Measurements from ENCODE around the gene ZHX3. TPM values are rescaled to one million over a fixed set of nuclear protein-coding genes. Genes with fewer than 3 reads are reported as not detected.

ZHX3 gene
- polyA plus RNA-seq (2013): 5.2 TPM

- Histone ChIP-seq H3K4me3 (ENCODE audit: control insufficient read depth in 1 of 7, extremely low read depth in 1 of 7, insufficient read depth in 4 of 7, low read depth in 2 of 7, low read length in 6 of 7) (peak within 1 kb of the TSS; percentile 55 to 87 (median 67)), H3K9me3 (ENCODE audit: control extremely low read depth in 1 of 5, control insufficient read depth in 4 of 5, insufficient read depth in 2 of 5, low read depth in 1 of 5, low read length in 4 of 5) (no peaks in the 10 kb centered on the region), H3K4me1 (ENCODE audit: control extremely low read depth in 1 of 4, control insufficient read depth in 4 of 4, insufficient read depth in 4 of 4, low read length in 3 of 4) (peaks cover 4 to 22% (median 14%) of the 10 kb centered on the region in 4 experiments), H3K27ac (ENCODE audit: insufficient read depth in 1 of 2, low read depth in 1 of 2, low read length in 2 of 2, poor library complexity in 1 of 2, severe bottlenecking in 2 of 2) (peak within 1 kb of the TSS in 1 of 2 experiments; percentile 51), H3K27me3 (replicated peaks in 2 of 5; ENCODE audit: control insufficient read depth in 4 of 5, insufficient read depth in 5 of 5, low read length in 4 of 5) (no peaks in the 10 kb centered on the region), H3K36me3 (ENCODE audit: control insufficient read depth in 4 of 4, insufficient read depth in 4 of 4, low read length in 3 of 4) (no peaks in the 10 kb centered on the region)
- ChIA-PET POLR2A (no interaction called here), CTCF (interaction anchor here (1.6 kb wide), 1 partner anchor 22 kb away, joined by 4 read pairs; no protein-coding TSS in a partner anchor)
- peak; percentile 94 to 97 (median 97) for DNase-seq
- WGBS (ENCODE audit: insufficient coverage): 0% methylated on average over 38 of the region's 64 CpGs
Observed at GRCh38 chr20:41317546-41318270, at the start of gene ZHX3. Gene ZHX3, minus strand, starts transcription at chr20:41317731. Its CDS starts 112,815 bp downstream, at chr20:41204916.

GRCh38 chr20:41367393-41367695, 49.8 kb upstream of the ZHX3 start:
- peaks cover 0 to 19% (median 11%) of the 10 kb centered on the region in 5 experiments for H3K9me3 ChIP-seq (ENCODE audit: control extremely low read depth in 1 of 5, control insufficient read depth in 4 of 5, insufficient read depth in 2 of 5, low read depth in 1 of 5, low read length in 4 of 5)
- H3K27me3 ChIP-seq (replicated peaks in 2 of 5; ENCODE audit: control insufficient read depth in 4 of 5, insufficient read depth in 5 of 5, low read length in 4 of 5): peaks cover 4 to 88% (median 24%) of the 10 kb centered on the region in 5 experiments
- ChIA-PET CTCF (no interaction called here), POLR2A (no interaction called here)
- no peak for DNase-seq
- 43% methylated on average over 11 of the region's 13 CpGs for WGBS (ENCODE audit: insufficient coverage)
- no peak overlapping the region for H3K27ac ChIP-seq (ENCODE audit: insufficient read depth in 1 of 2, low read depth in 1 of 2, low read length in 2 of 2, poor library complexity in 1 of 2, severe bottlenecking in 2 of 2)
- H3K36me3 ChIP-seq (ENCODE audit: control insufficient read depth in 4 of 4, insufficient read depth in 4 of 4, low read length in 3 of 4): no peaks in the 10 kb centered on the region
- H3K4me3 ChIP-seq (ENCODE audit: control insufficient read depth in 1 of 7, extremely low read depth in 1 of 7, insufficient read depth in 4 of 7, low read depth in 2 of 7, low read length in 6 of 7): no peak overlapping the region
- peaks cover 0 to 10% (median 6%) of the 10 kb centered on the region in 4 experiments for H3K4me1 ChIP-seq (ENCODE audit: control extremely low read depth in 1 of 4, control insufficient read depth in 4 of 4, insufficient read depth in 4 of 4, low read length in 3 of 4)

DNA sequence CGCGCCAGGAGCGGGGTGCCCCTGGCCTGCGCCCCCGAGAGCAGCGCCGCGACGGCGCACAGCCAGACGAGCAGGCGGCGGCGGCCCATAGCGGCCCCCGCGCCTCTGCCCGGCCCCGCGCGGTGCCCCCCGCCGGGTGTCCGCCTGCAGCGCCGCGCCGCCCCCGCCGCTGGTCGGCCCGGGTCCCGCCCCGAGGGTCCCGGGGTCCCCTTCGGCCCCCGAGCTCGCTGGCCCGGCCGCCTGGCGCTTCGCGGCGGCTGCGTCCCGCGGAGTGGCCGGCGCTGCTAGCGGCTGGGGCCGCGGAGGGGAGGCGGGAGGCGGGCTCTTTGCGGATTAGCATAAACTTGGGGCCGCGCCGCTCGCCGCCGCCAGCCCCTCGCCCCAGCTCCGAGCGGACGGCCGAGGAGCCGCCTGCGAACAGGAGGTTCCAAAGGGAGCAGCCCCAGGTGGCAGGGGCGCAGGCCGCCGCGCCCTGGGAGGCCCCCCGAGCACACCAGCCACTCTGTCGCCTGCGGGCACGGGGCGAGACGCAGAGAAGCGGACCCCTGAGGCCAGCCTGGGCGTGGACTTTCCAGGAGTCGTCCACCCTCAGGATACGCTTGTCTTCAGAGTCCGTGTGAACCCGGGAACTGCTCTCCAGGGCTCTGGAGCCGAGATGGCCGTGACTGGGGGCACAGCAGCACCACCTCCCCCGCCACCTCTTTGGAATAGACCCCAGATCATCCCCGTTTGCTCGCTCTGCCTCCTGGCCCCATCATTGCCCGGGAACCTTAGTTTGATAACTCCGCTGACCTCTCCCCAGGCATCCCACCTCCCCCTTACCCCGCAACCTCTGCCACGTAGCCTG, 49.2 kb upstream of the ZHX3 start, which contains the start of gene EMILIN3:
TSS of gene EMILIN3 (minus strand) at position 273 of the 847 bp plus-strand sequence. CDS start at position 89, 184 bp downstream.
- Histone ChIP-seq H3K9me3 (ENCODE audit: control extremely low read depth in 1 of 5, control insufficient read depth in 4 of 5, insufficient read depth in 2 of 5, low read depth in 1 of 5, low read length in 4 of 5) (peaks cover 0 to 13% (median 8%) of the 10 kb centered on the region in 5 experiments), H3K27me3 (replicated peaks in 2 of 5; ENCODE audit: control insufficient read depth in 4 of 5, insufficient read depth in 5 of 5, low read length in 4 of 5) (peaks cover 4 to 83% (median 24%) of the 10 kb centered on the region in 5 experiments), H3K4me1 (ENCODE audit: control extremely low read depth in 1 of 4, control insufficient read depth in 4 of 4, insufficient read depth in 4 of 4, low read length in 3 of 4) (peaks cover 0 to 10% (median 6%) of the 10 kb centered on the region in 4 experiments), H3K27ac (ENCODE audit: insufficient read depth in 1 of 2, low read depth in 1 of 2, low read length in 2 of 2, poor library complexity in 1 of 2, severe bottlenecking in 2 of 2) (no peak within 1 kb of the TSS), H3K36me3 (ENCODE audit: control insufficient read depth in 4 of 4, insufficient read depth in 4 of 4, low read length in 3 of 4) (no peaks in the 10 kb centered on the region), H3K4me3 (ENCODE audit: control insufficient read depth in 1 of 7, extremely low read depth in 1 of 7, insufficient read depth in 4 of 7, low read depth in 2 of 7, low read length in 6 of 7) (peak within 1 kb of the TSS in 3 of 7 experiments; percentile 19 to 50 (median 36))
- 4% methylated on average over 88 of the region's 93 CpGs for WGBS (ENCODE audit: insufficient coverage)
- DNase-seq: peak in 1 of 3 donors; percentile 17
- ChIA-PET CTCF (no interaction called here), POLR2A (no interaction called here)

DNA sequence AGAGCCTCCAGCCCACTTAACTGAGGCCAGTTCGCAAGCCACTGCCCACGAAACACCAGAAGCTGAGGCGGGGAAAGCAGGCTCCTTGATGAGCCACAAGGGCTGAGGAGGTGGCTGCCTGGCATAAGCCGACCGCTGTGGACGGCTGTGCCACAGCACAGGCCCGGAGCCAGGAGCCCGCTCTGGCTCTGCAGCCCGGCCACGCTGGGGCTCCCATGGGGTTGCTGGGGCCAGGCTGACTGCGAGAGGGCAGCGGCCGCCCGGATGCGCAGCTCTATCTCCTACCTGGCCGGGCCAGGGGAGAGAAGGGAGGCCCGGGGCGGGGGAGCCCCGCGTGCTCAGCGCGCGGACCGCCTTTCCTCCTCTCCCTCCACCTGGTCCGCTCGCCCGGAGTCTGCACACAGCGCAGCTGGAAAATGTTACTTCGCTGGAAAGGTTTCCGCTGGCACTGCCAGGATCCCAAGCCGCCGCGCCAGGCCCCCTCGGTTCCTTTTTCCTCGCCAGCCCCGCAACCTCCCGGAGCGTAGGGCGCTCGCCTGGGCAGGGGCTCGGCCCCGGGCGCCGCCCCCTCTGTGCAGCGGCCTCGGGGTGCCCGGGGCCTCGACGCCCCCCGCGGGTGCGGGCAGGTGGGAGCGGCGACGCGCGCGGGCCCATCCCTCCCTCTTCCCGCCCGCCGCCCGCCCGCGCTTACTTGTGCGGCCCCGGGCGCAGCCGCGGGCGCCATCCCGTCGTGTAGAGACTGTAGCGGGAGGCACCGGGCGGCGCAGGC, 48.4 kb upstream of the ZHX3 start:
- DNase-seq: peak in 1 of 3 donors; percentile 29
- H3K4me1 ChIP-seq (ENCODE audit: control extremely low read depth in 1 of 4, control insufficient read depth in 4 of 4, insufficient read depth in 4 of 4, low read length in 3 of 4): peaks cover 0 to 10% (median 6%) of the 10 kb centered on the region in 4 experiments
- H3K27me3 ChIP-seq (replicated peaks in 2 of 5; ENCODE audit: control insufficient read depth in 4 of 5, insufficient read depth in 5 of 5, low read length in 4 of 5): peaks cover 4 to 79% (median 24%) of the 10 kb centered on the region in 5 experiments
- H3K9me3 ChIP-seq (ENCODE audit: control extremely low read depth in 1 of 5, control insufficient read depth in 4 of 5, insufficient read depth in 2 of 5, low read depth in 1 of 5, low read length in 4 of 5): peaks cover 0 to 5% (median under 1%) of the 10 kb centered on the region in 5 experiments
- ChIA-PET POLR2A (no interaction called here), CTCF (no interaction called here)
- H3K36me3 ChIP-seq (ENCODE audit: control insufficient read depth in 4 of 4, insufficient read depth in 4 of 4, low read length in 3 of 4): no peaks in the 10 kb centered on the region
- 2% methylated on average over 63 of the region's 76 CpGs for WGBS (ENCODE audit: insufficient coverage)
- H3K27ac ChIP-seq (ENCODE audit: insufficient read depth in 1 of 2, low read depth in 1 of 2, low read length in 2 of 2, poor library complexity in 1 of 2, severe bottlenecking in 2 of 2): no peak overlapping the region
- peak overlapping the region in 2 of 7 experiments; percentile 19 to 50 for H3K4me3 ChIP-seq (ENCODE audit: control insufficient read depth in 1 of 7, extremely low read depth in 1 of 7, insufficient read depth in 4 of 7, low read depth in 2 of 7, low read length in 6 of 7)

- Histone ChIP-seq H3K4me1 (ENCODE audit: control extremely low read depth in 1 of 4, control insufficient read depth in 4 of 4, insufficient read depth in 4 of 4, low read length in 3 of 4) (peaks cover 0 to 10% (median 6%) of the 10 kb centered on the region in 4 experiments), H3K4me3 (ENCODE audit: control insufficient read depth in 1 of 7, extremely low read depth in 1 of 7, insufficient read depth in 4 of 7, low read depth in 2 of 7, low read length in 6 of 7) (no peak overlapping the region), H3K27ac (ENCODE audit: insufficient read depth in 1 of 2, low read depth in 1 of 2, low read length in 2 of 2, poor library complexity in 1 of 2, severe bottlenecking in 2 of 2) (no peak overlapping the region), H3K27me3 (replicated peaks in 2 of 5; ENCODE audit: control insufficient read depth in 4 of 5, insufficient read depth in 5 of 5, low read length in 4 of 5) (peaks cover 4 to 76% (median 26%) of the 10 kb centered on the region in 5 experiments), H3K36me3 (ENCODE audit: control insufficient read depth in 4 of 4, insufficient read depth in 4 of 4, low read length in 3 of 4) (no peaks in the 10 kb centered on the region), H3K9me3 (ENCODE audit: control extremely low read depth in 1 of 5, control insufficient read depth in 4 of 5, insufficient read depth in 2 of 5, low read depth in 1 of 5, low read length in 4 of 5) (peaks cover 0 to 2% (median 0%) of the 10 kb centered on the region in 5 experiments)
- no peak for DNase-seq
- ChIA-PET POLR2A (no interaction called here), CTCF (no interaction called here)
- 84% methylated on average over 18 of the region's 19 CpGs for WGBS (ENCODE audit: insufficient coverage)
Observed at GRCh38 chr20:41364967-41365765, 47.6 kb upstream of the ZHX3 start.

GRCh38 chr20:41364236-41364855, 46.8 kb upstream of the ZHX3 start:
- POLR2A ChIA-PET: no interaction called here
- Histone ChIP-seq H3K4me1 (ENCODE audit: control extremely low read depth in 1 of 4, control insufficient read depth in 4 of 4, insufficient read depth in 4 of 4, low read length in 3 of 4) (peaks cover 0 to 10% (median 6%) of the 10 kb centered on the region in 4 experiments), H3K9me3 (ENCODE audit: control extremely low read depth in 1 of 5, control insufficient read depth in 4 of 5, insufficient read depth in 2 of 5, low read depth in 1 of 5, low read length in 4 of 5) (no peaks in the 10 kb centered on the region), H3K36me3 (ENCODE audit: control insufficient read depth in 4 of 4, insufficient read depth in 4 of 4, low read length in 3 of 4) (no peaks in the 10 kb centered on the region), H3K4me3 (ENCODE audit: control insufficient read depth in 1 of 7, extremely low read depth in 1 of 7, insufficient read depth in 4 of 7, low read depth in 2 of 7, low read length in 6 of 7) (no peak overlapping the region), H3K27ac (ENCODE audit: insufficient read depth in 1 of 2, low read depth in 1 of 2, low read length in 2 of 2, poor library complexity in 1 of 2, severe bottlenecking in 2 of 2) (no peak overlapping the region), H3K27me3 (replicated peaks in 2 of 5; ENCODE audit: control insufficient read depth in 4 of 5, insufficient read depth in 5 of 5, low read length in 4 of 5) (peaks cover 1 to 67% (median 26%) of the 10 kb centered on the region in 5 experiments)
- 85% methylated on average over 13 of the region's 13 CpGs for WGBS (ENCODE audit: insufficient coverage)
- DNase-seq: peak in 1 of 3 donors; percentile 15
- CTCF ChIA-PET: no interaction called here
